ENCODE data around the gene PABPC1L. TPM values are rescaled to one million over a fixed set of nuclear protein-coding genes. Genes with fewer than 3 reads are reported as not detected.

PABPC1L gene
- total RNA-seq, 1 donor from 2014 or later: 10.0 TPM

- peak; percentile 44 for ATAC-seq
Observed at GRCh38 chr20:44901974-44902373, 7.9 kb upstream of the PABPC1L start.

DNA sequence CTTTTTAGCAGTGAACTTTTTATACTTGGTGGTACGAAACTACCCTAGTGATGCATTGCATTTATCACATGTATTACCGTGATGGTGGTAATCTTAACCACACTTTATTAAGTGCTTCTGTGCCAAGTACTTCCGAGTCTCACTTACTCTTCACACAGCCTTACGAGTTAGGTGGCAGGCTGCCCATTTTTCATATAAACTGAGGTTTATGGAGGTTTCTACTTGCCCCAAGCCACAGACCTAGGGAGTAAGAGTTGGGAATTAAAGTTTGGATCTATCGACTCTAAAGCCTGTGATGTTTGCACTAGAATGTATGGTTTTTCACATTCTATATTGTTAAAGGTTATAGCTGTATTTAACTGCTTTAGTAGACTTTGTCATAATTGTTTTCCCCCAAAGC lies 5.5 kb upstream of the PABPC1L start:
- no peak for ATAC-seq

DNA sequence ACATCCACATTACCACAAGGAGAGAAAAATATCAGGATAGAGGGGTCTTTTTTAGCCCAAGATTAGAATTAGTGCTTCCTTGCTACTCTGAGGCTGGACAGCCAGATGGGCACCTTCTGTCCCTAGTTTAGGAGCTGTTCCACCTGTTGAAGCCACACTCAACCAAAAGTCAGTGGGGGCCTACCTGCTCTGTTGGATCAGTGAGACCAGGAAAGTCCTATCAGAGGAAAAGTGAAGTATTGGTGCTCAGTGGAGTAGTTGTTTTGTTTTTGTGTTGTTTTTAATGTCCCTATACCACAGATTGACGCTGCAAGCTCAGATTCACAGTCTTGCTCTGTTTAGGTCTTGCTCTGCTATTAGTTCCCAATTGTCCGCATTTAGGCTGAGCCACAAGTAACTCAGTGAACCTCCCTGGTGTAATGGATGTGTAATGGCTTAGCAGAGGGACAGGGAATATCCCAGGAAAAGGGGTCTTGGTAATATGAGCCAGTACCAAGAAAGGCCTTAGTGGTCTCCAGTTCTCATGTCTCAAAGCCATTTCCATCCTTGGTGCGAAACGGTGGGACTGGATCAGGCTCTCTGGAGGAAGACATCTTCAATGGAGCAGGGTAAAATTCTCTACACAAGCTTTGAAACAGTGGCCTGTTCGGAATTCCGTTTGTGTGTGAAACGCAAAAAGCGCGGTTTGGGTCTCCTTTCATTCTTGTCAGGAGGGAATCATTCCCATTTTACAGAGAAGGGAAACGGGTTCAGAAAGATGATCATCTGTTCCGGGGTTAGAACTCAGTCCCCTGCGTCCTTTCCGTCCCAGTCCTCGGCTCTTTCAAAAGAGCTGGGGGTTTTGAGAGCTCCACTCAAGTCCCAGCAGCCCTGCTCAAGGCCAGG lies 631 bp upstream of the PABPC1L start:
- no peak for ATAC-seq

DNA sequence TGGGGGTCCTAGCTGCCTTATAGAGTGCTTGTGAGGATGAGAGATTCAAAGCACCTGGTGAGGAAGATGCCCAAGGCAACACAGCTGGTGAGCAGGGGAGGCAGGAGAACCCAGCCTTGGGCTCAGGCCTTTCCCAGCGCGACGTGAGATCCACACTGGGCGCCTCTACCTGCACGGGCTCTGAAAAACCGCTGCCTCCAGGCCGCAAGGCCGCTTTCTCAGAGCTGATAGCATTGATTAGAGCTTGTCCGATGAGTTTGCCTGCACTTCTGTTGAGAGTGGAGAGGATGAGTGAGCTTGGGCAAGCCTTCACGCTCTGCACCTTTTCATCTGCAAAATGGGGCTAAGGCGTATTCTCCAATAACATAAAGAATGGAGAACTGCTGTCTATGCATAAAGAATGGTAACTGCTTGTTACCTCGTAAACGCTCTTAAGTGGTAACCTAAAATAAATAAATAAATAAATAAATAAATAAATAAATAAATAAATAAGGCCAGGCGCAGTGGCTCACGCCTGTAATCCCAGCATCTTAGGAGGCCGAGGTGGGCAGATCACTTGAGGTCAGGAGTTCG lies 916 bp downstream of the PABPC1L start:
- peak; percentile 12 for ATAC-seq

GRCh38 chr20:44911264-44911921 lies 1.5 kb downstream of the PABPC1L start:
- ATAC-seq: no peak

- ATAC-seq: no peak
Observed at GRCh38 chr20:44912189-44912588, 2.3 kb downstream of the PABPC1L start.

- no peak for ATAC-seq
Observed at GRCh38 chr20:44914924-44915323, 5.1 kb downstream of the PABPC1L start.

GRCh38 chr20:44916586-44916985 lies 6.7 kb downstream of the PABPC1L start:
- ATAC-seq: no peak

- no peak for ATAC-seq
Observed at GRCh38 chr20:44917399-44917798, 7.5 kb downstream of the PABPC1L start.

GRCh38 chr20:44918342-44918741 lies 8.5 kb downstream of the PABPC1L start:
- ATAC-seq: no peak

- ATAC-seq: no peak
Observed at GRCh38 chr20:44918761-44919160, 8.9 kb downstream of the PABPC1L start.

GRCh38 chr20:44921447-44921846 lies 11.6 kb downstream of the PABPC1L start:
- ATAC-seq: no peak

DNA sequence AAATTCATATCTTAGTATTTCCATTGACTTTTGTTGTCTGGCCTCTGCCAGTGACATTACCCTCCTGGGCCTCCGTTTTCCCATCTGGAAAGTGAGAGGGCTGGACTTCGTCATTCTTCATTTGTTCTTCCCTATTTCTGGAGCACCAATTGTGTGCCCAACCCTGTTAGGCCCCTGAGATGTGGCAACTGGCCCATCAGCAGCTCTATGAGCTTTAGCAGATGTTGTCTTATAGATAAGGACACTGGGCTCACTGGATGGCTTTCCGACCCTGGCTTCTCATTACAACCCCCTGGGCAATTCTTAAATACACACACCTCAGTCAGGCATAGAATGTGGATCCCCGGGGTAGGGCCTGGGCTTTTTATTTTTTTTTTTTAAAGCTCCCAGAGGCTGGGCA lies 14.7 kb downstream of the PABPC1L start:
- ATAC-seq: no peak

- ATAC-seq: no peak
Observed at GRCh38 chr20:44928595-44928994, 18.7 kb downstream of the PABPC1L start.

DNA sequence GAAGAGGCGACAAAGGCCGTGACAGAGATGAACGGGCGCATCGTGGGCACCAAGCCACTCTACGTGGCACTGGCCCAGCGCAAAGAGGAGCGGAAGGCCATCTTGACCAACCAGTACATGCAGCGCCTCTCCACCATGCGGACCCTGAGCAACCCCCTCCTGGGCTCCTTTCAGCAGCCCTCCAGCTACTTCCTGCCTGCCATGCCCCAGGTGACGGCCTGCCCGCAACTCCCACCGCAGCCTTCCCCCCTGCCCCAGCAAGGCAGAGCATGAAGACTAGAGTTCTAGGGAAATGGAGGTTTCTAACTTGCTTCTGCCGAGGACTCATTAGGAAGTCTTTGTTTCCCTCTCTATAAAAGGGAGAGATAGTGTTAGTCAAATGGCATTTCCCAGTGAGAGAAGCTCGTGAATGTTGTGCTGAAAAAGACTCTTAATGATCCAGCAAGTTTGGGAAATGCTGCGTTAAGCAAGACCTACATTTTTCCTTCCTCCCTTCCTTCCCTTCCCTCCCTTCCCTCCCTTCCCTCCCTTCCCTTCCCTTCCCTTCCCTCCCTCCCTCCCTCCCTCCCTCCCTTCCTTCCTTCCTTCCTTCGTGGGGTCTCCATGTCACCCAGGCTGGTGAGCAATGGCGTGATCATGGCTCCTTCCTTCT lies 20.8 kb downstream of the PABPC1L start:
- no peak for ATAC-seq

DNA sequence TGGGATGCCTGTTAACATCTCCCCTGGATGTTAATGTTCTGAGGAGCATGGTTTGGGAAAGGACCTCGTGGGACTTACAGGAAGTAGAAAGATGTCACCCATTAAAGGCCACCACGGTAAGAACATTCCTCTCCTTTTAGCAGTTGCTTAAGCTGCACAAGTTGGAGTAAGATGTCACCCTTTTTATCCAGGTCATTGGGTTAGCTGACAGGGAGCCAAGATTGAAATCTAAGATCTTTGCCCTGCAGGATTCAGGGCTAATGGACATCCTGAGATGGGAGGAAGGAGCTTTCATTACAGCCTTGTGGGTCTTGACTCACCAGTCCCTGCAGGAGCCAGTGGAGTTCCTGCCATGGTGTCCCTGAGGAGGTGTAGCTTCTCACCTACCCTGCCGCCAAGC lies 22.1 kb downstream of the PABPC1L start:
- no peak for ATAC-seq

GRCh38 chr20:44932916-44933315 lies 23.1 kb downstream of the PABPC1L start:
- no peak for ATAC-seq

DNA sequence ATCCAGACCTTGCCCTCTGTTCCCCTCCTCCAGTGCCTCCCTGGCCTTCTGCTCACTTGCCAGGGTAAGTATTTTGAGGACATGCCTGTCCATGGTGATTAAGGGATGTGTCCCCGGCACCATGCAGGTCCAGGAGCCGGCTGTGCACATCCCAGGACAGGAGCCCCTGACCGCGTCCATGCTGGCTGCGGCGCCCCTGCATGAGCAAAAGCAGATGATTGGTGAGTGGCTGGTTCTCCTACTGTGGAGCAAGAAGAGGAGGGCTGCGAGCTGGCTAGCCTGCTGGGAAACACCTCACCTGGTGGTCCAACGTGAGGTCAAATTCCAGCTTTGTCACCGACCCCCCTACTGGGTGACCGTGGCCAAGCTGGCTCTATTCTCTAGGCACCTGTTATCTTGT lies 26.6 kb downstream of the PABPC1L start:
- ATAC-seq: no peak

DNA sequence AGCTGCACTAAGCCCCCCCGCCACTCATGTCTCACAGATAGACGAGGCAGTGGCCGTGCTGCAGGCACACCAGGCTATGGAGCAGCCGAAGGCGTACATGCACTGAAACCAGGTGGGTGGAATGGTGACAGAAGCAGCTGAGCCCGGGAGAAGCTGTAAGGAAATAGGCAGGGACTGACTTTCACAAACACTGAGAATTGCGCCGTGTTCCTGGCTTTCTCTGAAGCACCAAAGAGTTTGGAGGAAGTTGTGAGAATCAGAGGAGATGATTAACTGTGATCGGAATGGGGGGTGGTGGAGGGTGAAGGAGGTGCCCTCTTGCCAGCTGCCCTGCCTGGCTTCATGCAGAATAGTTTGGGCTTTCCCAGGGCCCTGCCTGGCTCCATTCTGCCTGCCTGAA lies 28.8 kb downstream of the PABPC1L start:
- peak; percentile 19 for ATAC-seq

GRCh38 chr20:44941120-44941691 lies 31.3 kb downstream of the PABPC1L start:
- no peak for ATAC-seq

DNA sequence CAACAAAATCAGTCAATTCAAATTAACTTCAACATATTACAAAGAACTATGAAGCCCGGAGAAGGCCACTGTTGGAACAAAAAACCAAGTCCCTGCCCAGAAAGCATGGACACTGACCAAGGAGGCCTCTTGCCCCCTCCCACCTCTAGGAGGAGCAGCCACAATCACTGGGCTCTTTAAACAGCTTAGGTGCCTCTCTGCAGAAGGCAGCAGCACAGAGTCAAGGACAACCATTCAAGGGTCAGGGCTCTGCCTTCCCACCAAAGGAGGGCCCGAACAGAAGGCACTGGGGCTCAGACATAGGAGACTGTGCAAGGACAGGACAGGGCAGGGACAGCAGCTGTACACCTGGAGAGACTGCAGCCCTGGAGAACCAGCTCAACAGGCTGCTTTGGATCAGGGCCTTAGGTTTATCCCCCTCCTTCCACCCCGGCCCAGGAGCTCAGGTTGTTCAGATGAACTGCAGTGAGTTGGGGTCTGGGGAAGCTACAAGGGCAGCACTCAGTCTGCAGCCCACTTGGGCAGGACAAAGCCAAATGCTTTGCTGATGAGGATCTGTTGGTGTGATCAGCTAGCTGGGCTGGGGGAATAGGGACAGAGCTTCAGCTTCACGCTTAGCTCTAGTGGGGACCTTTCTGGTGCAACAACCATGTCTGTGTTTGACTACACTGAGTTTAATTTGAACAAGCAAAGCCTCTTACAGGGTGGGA lies 32.6 kb downstream of the PABPC1L start:
- no peak for ATAC-seq

DNA sequence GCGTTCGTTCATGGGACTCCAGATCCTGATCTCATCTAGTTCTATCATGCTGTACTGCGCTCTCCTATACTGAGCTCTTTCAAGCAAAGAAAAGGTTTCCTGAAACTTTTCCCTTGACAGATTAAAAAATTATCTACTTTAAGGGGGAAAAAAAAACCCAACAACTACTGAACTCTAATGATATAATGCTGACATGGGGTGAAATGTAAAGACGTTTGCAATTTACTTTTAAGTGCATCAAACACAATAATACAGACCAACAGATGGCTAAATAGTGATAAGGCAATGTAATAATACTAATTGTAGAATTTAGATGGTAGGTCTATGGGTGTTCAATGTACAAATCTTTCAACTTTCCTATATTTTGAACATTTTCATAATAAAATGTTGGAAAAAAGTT lies 34.0 kb downstream of the PABPC1L start:
- no peak for ATAC-seq
